ENCODE data around the gene METRN.

GRCh38 chr16:725041-725376 lies 10.1 kb downstream of the METRN start:
- no peak for TF ChIP-seq CTCF (IDR thresholded peaks at IDR 0.05)
- no peak for TF ChIP-seq POLR2A (IDR thresholded peaks at IDR 0.05)

Data from adrenal gland (tissue), 5 donors.